Erythroblast (primary cell): ENCODE data around the gene ACVR1.

ENCODE experiments used
- GATA1 ChIP-seq: IDR thresholded peaks from 2 replicates; pipeline ENCODE4 v1.6.1; 2011; ENCODE audit warnings: low read depth, mild to moderate bottlenecking, control low read depth, low read length, moderate library complexity
- POLR2A ChIP-seq: IDR thresholded peaks from 2 replicates; pipeline ENCODE4 v1.6.1; 2011; ENCODE audit warnings: mild to moderate bottlenecking, low read length

- TF ChIP-seq POLR2A (no peak), GATA1 (no peak)
These were observed 98.7 kb downstream of the ACVR1 start for GRCh38 chr2:157777427-157777826.
